ENCODE measurements around the gene ARHGAP1. TPM values are rescaled to one million over a fixed set of nuclear protein-coding genes. Genes with fewer than 3 reads are reported as not detected.

The ARHGAP1 gene
- total RNA-seq, 2 experiments from 2014 or later, result 33.7 to 36.3 TPM

DNA sequence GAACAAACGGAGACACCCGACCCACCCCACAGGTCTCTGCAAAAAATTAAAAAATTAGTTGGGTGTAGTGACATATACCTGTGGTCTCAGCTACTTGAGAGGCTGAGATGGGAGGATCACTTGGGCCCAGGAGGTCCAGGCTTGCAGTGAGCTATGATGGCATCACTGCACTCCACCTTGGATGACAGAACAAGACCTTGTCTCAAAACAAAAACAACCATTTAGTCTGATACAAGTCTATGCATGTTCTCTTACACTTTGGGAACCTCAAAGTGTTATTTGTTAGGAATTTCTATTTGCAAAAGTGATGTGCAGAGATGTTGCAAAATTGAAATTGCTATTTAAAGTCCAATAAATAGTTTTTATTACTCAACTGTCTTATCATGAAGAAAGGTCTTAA lies 68.7 kb downstream of the ARHGAP1 start:
- Histone ChIP-seq H3K36me3 (ENCODE audit: insufficient read depth, low read length) (peaks cover 51% of the 10 kb centered on the region), H3K9me3 (ENCODE audit: control insufficient read depth in 1 of 2, insufficient read depth in 1 of 2, low read length in 2 of 2) (no peaks in the 10 kb centered on the region), H3K27ac (ENCODE audit: low read depth in 1 of 2, low read length in 2 of 2) (no peak overlapping the region), H3K4me1 (ENCODE audit: insufficient read depth, low read length) (peaks cover 2% of the 10 kb centered on the region), H3K27me3 (ENCODE audit: control insufficient read depth in 1 of 2, insufficient read depth in 2 of 2, low read length in 2 of 2) (no peaks in the 10 kb centered on the region), H3K4me3 (ENCODE audit: low read length) (no peak overlapping the region)
- H3K27ac Mint-ChIP-seq, result no peak overlapping the region
- no peaks in the 10 kb centered on the region for H3K9me3 Mint-ChIP-seq
- ChIA-PET POLR2A (interaction anchor here (1.1 to 1.7 kb wide), 2 partner anchors 15 to 39 kb away, joined by 3 to 7 read pairs; partner anchors contain the start of genes ATG13 and HARBI1), CTCF (no interaction called here)
- intact Hi-C loops (cut with DNase I, micrococcal nuclease), result no loop called here
- no peak overlapping the region for H3K4me3 Mint-ChIP-seq
- ATAC-seq (ENCODE audit: poor library complexity) (no peak), DNase-seq (no peak)
- H3K36me3 Mint-ChIP-seq (ENCODE audit: low read depth), result peaks cover 65% of the 10 kb centered on the region
- H3K27me3 Mint-ChIP-seq, result no peaks in the 10 kb centered on the region
- TF ChIP-seq, protein P1, sequence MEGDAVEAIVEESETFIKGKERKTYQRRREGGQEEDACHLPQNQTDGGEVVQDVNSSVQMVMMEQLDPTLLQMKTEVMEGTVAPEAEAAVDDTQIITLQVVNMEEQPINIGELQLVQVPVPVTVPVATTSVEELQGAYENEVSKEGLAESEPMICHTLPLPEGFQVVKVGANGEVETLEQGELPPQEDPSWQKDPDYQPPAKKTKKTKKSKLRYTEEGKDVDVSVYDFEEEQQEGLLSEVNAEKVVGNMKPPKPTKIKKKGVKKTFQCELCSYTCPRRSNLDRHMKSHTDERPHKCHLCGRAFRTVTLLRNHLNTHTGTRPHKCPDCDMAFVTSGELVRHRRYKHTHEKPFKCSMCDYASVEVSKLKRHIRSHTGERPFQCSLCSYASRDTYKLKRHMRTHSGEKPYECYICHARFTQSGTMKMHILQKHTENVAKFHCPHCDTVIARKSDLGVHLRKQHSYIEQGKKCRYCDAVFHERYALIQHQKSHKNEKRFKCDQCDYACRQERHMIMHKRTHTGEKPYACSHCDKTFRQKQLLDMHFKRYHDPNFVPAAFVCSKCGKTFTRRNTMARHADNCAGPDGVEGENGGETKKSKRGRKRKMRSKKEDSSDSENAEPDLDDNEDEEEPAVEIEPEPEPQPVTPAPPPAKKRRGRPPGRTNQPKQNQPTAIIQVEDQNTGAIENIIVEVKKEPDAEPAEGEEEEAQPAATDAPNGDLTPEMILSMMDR (IDR thresholded peaks at IDR 0.05), result no peak
- peaks cover 9% of the 10 kb centered on the region for H3K4me1 Mint-ChIP-seq (ENCODE audit: low read depth)

DNA sequence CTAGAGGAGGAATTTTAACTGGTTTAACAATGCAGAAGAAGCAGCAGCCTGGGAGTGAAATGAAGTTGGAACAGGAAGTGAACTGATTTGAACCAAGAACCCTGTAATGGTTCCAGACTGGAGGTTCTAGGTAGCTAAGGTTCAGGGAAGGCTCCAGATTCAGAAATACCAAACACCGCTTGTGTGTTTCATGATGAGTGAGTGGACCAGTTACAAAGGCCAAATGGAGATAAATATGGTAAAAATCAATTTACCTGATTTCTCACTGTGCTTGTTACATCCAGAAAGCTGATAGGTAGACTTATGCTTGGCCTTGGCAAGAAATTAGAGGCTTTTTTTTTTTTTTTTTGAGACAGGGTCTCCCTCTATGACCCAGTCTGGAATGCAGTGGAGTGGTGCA lies 70.2 kb downstream of the ARHGAP1 start:
- DNase-seq (no peak), ATAC-seq (ENCODE audit: poor library complexity) (no peak)
- TF ChIP-seq, protein P1 (IDR thresholded peaks at IDR 0.05), result no peak
- no peaks in the 10 kb centered on the region for H3K27me3 Mint-ChIP-seq
- no peak overlapping the region for H3K4me3 Mint-ChIP-seq
- no peak overlapping the region for H3K27ac Mint-ChIP-seq
- Histone ChIP-seq H3K4me1 (ENCODE audit: insufficient read depth, low read length) (peaks cover 2% of the 10 kb centered on the region), H3K9me3 (ENCODE audit: control insufficient read depth in 1 of 2, insufficient read depth in 1 of 2, low read length in 2 of 2) (no peaks in the 10 kb centered on the region), H3K36me3 (ENCODE audit: insufficient read depth, low read length) (peaks cover 55% of the 10 kb centered on the region), H3K27ac (ENCODE audit: low read depth in 1 of 2, low read length in 2 of 2) (no peak overlapping the region), H3K27me3 (ENCODE audit: control insufficient read depth in 1 of 2, insufficient read depth in 2 of 2, low read length in 2 of 2) (no peaks in the 10 kb centered on the region), H3K4me3 (ENCODE audit: low read length) (no peak overlapping the region)
- H3K4me1 Mint-ChIP-seq (ENCODE audit: low read depth), result peaks cover 14% of the 10 kb centered on the region
- POLR2A ChIA-PET, result interaction anchor here (1.0 to 1.7 kb wide), 2 partner anchors 36 to 41 kb away, joined by 3 to 7 read pairs; partner anchors contain the start of gene AMBRA1
- intact Hi-C loops (cut with DNase I, micrococcal nuclease), result no loop called here
- H3K36me3 Mint-ChIP-seq (ENCODE audit: low read depth), result peaks cover 63% of the 10 kb centered on the region
- CTCF ChIA-PET, result no interaction called here
- H3K9me3 Mint-ChIP-seq, result no peaks in the 10 kb centered on the region

DNA sequence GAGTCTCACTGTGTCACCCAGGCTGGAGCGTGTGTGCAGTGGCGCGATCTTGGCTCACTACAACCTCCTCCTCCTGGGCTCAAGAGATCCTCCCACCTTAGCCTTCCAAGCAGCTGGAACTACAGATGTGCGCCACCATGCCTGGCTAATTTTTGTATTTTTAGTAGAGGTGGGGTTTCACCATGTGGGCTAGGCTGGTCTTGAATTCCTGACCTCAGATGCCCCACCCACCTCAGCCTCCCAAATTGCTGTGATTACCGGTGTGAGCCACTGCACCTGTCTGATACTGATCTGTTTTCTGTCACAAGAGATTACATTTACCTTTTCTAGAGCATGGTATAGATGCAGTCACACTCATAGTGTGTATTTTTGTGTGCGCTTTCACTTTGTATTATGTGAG lies 71.5 kb downstream of the ARHGAP1 start:
- intact Hi-C loops (cut with DNase I, micrococcal nuclease), result no loop called here
- Mint-ChIP-seq H3K9me3 (no peaks in the 10 kb centered on the region), H3K4me3 (no peak overlapping the region), H3K27me3 (no peaks in the 10 kb centered on the region), H3K27ac (no peak overlapping the region), H3K36me3 (ENCODE audit: low read depth) (peaks cover 76% of the 10 kb centered on the region), H3K4me1 (ENCODE audit: low read depth) (peaks cover 20% of the 10 kb centered on the region)
- peaks cover 2% of the 10 kb centered on the region for H3K4me1 ChIP-seq (ENCODE audit: insufficient read depth, low read length)
- no peaks in the 10 kb centered on the region for H3K9me3 ChIP-seq (ENCODE audit: control insufficient read depth in 1 of 2, insufficient read depth in 1 of 2, low read length in 2 of 2)
- no peak for DNase-seq
- peaks cover 56% of the 10 kb centered on the region for H3K36me3 ChIP-seq (ENCODE audit: insufficient read depth, low read length)
- no peak for ATAC-seq (ENCODE audit: poor library complexity)
- TF ChIP-seq, protein P1 (IDR thresholded peaks at IDR 0.05), result no peak
- ChIA-PET POLR2A (interaction anchor here (0.6 kb wide), 1 partner anchor 15 kb away, joined by 4 read pairs; no protein-coding TSS in a partner anchor), CTCF (no interaction called here)
- no peak overlapping the region for H3K4me3 ChIP-seq (ENCODE audit: low read length)
- no peaks in the 10 kb centered on the region for H3K27me3 ChIP-seq (ENCODE audit: control insufficient read depth in 1 of 2, insufficient read depth in 2 of 2, low read length in 2 of 2)
- H3K27ac ChIP-seq (ENCODE audit: low read depth in 1 of 2, low read length in 2 of 2), result no peak overlapping the region

Other genes starting within 250 kb of the ARHGAP1 start
- 10 to 100 TPM; 29.4 to 31.9 TPM for gene AMBRA1, start 106.6 kb downstream of the ARHGAP1 start, total RNA-seq
- 10 to 100 TPM; 18.2 to 18.7 TPM for gene HARBI1, start 83.4 kb downstream of the ARHGAP1 start, total RNA-seq
- 100 to 1,000 TPM in 1 of 2 experiments, 10 to 100 TPM in 1; 95.7 to 102 TPM for gene ATG13, start 83.1 kb downstream of the ARHGAP1 start, total RNA-seq
- 10 to 100 TPM; 22.7 to 23.0 TPM for gene ZNF408, start 412 bp upstream of the ARHGAP1 start, total RNA-seq
- not detected for gene F2, start 18.6 kb upstream of the ARHGAP1 start, total RNA-seq
- 10 to 100 TPM; 23.2 to 26.9 TPM for gene CKAP5, start 145.7 kb upstream of the ARHGAP1 start, total RNA-seq
- not detected for gene LRP4, start 217.9 kb upstream of the ARHGAP1 start, total RNA-seq
- 1 to 10 TPM; 6.6 to 7.3 TPM for gene CSTPP1, start 236.1 kb upstream of the ARHGAP1 start, total RNA-seq